HepG2 (cell line): ENCODE results near the gene ABCC3. TPM values are rescaled to one million over a fixed set of nuclear protein-coding genes. Genes with fewer than 3 reads are reported as not detected.

ENCODE experiments used
- AFF4 ChIP-seq: sonication (generic); formaldehyde crosslinking; IDR thresholded peaks from 2 replicates; pipeline ENCODE4 v1.4.0; 2020; ENCODE audit warnings: missing genetic modification reagents
- CCAR2 ChIP-seq: fragments of 200-400 bp; formaldehyde crosslinking; optimal IDR thresholded peaks from 2 replicates; pipeline ENCODE3; 2018; ENCODE audit warnings: low read depth, mild to moderate bottlenecking, low read length, moderate library complexity
- IRF1 ChIP-seq: sonication (generic); formaldehyde crosslinking; IDR thresholded peaks from 2 replicates; pipeline ENCODE4 v1.4.0; 2020; ENCODE audit warnings: low read depth, mild to moderate bottlenecking, missing genetic modification reagents
- KDM5A ChIP-seq: fragments of 200-600 bp; sonication (generic); IDR thresholded peaks from 2 replicates; pipeline ENCODE4 v1.7.0; 2018; ENCODE audit warnings: antibody characterized with exemption, mild to moderate bottlenecking, low read length, borderline replicate concordance
- NFE2 ChIP-seq: sonication (generic); formaldehyde crosslinking; IDR thresholded peaks from 2 replicates; pipeline ENCODE4 v1.4.0; 2020; ENCODE audit warnings: missing genetic modification reagents
- NR1H2 ChIP-seq: sonication (generic); formaldehyde crosslinking; IDR thresholded peaks from 2 replicates; pipeline ENCODE4 v1.8.1; 2022; ENCODE audit warnings: low read depth, missing genetic modification reagents, borderline replicate concordance
- SNAPC5 ChIP-seq: sonication (generic); formaldehyde crosslinking; IDR thresholded peaks from 2 replicates; pipeline ENCODE4 v1.8.1; 2023; ENCODE audit warnings: mild to moderate bottlenecking, missing genetic modification reagents, borderline replicate concordance
- TMF1 ChIP-seq: sonication (generic); formaldehyde crosslinking; IDR thresholded peaks from 2 replicates; pipeline ENCODE4 v1.8.1; 2022; ENCODE audit warnings: low read depth, missing genetic modification reagents
- ZMYM2 ChIP-seq: sonication (generic); formaldehyde crosslinking; IDR thresholded peaks from 2 replicates; pipeline ENCODE4 v1.8.0; 2022; ENCODE audit warnings: mild to moderate bottlenecking, missing genetic modification reagents
- ZNF207 ChIP-seq: fragments of 450-650 bp; IDR thresholded peaks from 2 replicates; pipeline ENCODE4 v1.6.1; 2016; ENCODE audit warnings: antibody characterized with exemption, borderline replicate concordance
- ZNF30 ChIP-seq: sonication (generic); formaldehyde crosslinking; IDR thresholded peaks from 2 replicates; pipeline ENCODE4 v1.5.0; 2020; ENCODE audit warnings: mild to moderate bottlenecking, missing genetic modification reagents
- ZNF343 ChIP-seq: sonication (generic); formaldehyde crosslinking; IDR thresholded peaks from 2 replicates; pipeline ENCODE4 v1.4.0; 2020; ENCODE audit warnings: mild to moderate bottlenecking, missing genetic modification reagents
- ZNF513 ChIP-seq: sonication (generic); formaldehyde crosslinking; conservative IDR thresholded peaks from 2 replicates; pipeline ENCODE4 v1.5.0; 2020; ENCODE audit warnings: missing genetic modification reagents
- ZNF646 ChIP-seq: sonication (generic); formaldehyde crosslinking; IDR thresholded peaks from 2 replicates; pipeline ENCODE4 v1.9.0; 2021; ENCODE audit warnings: mild to moderate bottlenecking, missing genetic modification reagents
- ZNF879 ChIP-seq: sonication (generic); formaldehyde crosslinking; IDR thresholded peaks from 2 replicates; pipeline ENCODE4 v1.8.1; 2023; ENCODE audit warnings: missing genetic modification reagents
- polyA plus RNA-seq, 8 experiments: library from polyadenylated mRNA; depleted of rRNA in 3 of 8; stranded (reverse) in 7 of 8; unstranded in 1 of 8; fragments of >200 nt; fragmentation: Illumina TruSeq in 4 of 8; extraction: Trizol in 4 of 8; gene quantifications; 2 replicates each; pipeline versions ENCODE4 v1.2.1 to v1.2.3, GENCODE V29; 2011 to 2016; ENCODE audit warnings: low read depth in 4 of 8, missing spikeins in 1 of 8, mixed read lengths in 1 of 8; ENCODE audit not compliant: insufficient read depth in 1 of 8
- total RNA-seq, 5 experiments: library from RNA; depleted of rRNA; stranded (reverse); fragments of >200 nt; fragmentation: Illumina TruSeq; extraction: Trizol; gene quantifications; 2 replicates each; pipeline ENCODE4 v1.2.3, GENCODE V29; 2016; ENCODE audit warnings: low read depth in 1 of 5

ABCC3 gene
- total and polyA plus RNA-seq, 2 of the 13 experiments (the other 11 are each of a cell fraction or from before 2014, with no cell fraction given), result 25.2 to 50.7 TPM

GRCh38 chr17:50634224-50634914 lies at the start of gene ABCC3 (continued):
- TF ChIP-seq ZNF646 (CRISPR knock-in tag) (no peak), ZNF207 (no peak), NFE2 (CRISPR knock-in tag) (no peak), TMF1 (CRISPR knock-in tag) (no peak), SNAPC5 (no peak), CCAR2 (no peak), ZNF343 (CRISPR knock-in tag) (no peak), AFF4 (CRISPR knock-in tag) (no peak), ZNF30 (no peak), ZNF513 (CRISPR knock-in tag) (no peak), KDM5A (no peak), IRF1 (CRISPR knock-in tag) (no peak), ZMYM2 (no peak; the same call in 1 of the 2 replicates), ZNF879 (CRISPR knock-in tag) (0 out of 2 replicates have a peak, but pooled peaks have one; percentile 0), NR1H2 (no peak)
